ENCODE data around the gene PAPSS1.

DNA sequence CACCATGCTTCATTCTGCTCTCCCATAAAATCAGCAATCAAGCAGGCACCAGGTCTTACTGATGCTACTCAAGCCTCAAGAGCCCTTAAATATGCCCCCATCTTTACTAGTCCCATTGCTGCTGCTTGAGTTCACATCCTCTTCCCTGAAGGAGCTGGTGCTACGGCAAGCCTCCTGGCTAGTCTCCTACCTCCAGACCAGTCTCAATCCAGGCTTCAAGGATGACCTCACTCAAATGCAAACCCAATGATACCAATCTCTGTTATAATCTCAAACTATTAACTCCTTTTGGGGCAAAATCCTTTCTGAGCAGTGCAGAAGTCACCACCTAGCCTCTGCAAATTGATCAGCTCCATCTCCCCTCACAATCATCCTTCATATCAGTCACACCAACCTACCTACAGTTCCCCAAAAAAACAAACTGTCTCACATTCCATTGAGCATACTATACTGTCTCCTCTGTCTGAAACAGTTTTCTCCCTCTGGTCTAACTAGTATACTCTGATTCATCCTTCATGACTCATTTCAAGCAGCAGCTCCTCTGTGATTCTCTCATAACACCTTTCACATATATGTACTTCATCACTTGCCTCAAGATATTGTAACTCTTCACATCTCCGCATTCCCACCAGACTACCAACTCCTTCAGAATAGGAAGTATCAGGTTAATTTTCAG, 30.0 kb downstream of the PAPSS1 start:
- TF ChIP-seq CTCF (IDR thresholded peaks at IDR 0.05 in 8 of 11, conservative IDR thresholded peaks at IDR 0.05 in 3 of 11) (no peak), POLR2A (IDR thresholded peaks at IDR 0.05) (no peak), POLR2AphosphoS5 (IDR thresholded peaks at IDR 0.05) (no peak)
